Heart right ventricle (tissue), 16 donors: ENCODE results near the gene SCGB3A1. TPM values are rescaled to one million over a fixed set of nuclear protein-coding genes. Genes with fewer than 3 reads are reported as not detected.

Experiments used
- ATAC-seq, 8 donors: fragments of 200-7000 bp; cut with Tn5 transposase; one replicate each; pipeline ENCODE4 v1.9.1; 2020; ENCODE audit warnings: mild to moderate bottlenecking in 8 of 8, moderate library complexity in 8 of 8, moderate number of reproducible peaks in 1 of 8
- DNase-seq, 2 donors: peaks; one replicate each; pipeline ENCODE4 v3.0.0-alpha.2; 2020
- H3K27ac ChIP-seq, 10 donors: fragments of 200-600 bp; sonication (generic) in 2 of 10; one replicate each; pipeline versions ENCODE4 v1.5.0 to v1.8.0; 2020 to 2022; ENCODE audit warnings: mild to moderate bottlenecking in 3 of 10
- H3K27me3 ChIP-seq, 7 donors: fragments of 200-600 bp; one replicate each; pipeline ENCODE4 v1.8.0; 2021 to 2022; ENCODE audit warnings: mild to moderate bottlenecking in 2 of 7
- H3K36me3 ChIP-seq, 9 donors: fragments of 200-600 bp; sonication (generic) in 1 of 9; one replicate each; pipeline versions ENCODE4 v1.5.0 to v1.8.0; 2020 to 2022; ENCODE audit warnings: mild to moderate bottlenecking in 2 of 9
- H3K4me1 ChIP-seq, 9 donors: fragments of 200-600 bp; sonication (generic) in 1 of 9; one replicate each; pipeline versions ENCODE4 v1.5.0 to v1.8.0; 2020 to 2022; ENCODE audit warnings: mild to moderate bottlenecking in 4 of 9
- H3K4me3 ChIP-seq, 10 donors: fragments of 200-600 bp; sonication (generic) in 2 of 10; one replicate each; pipeline versions ENCODE4 v1.5.0 to v1.8.0; 2020 to 2022; ENCODE audit warnings: mild to moderate bottlenecking in 7 of 10, moderate library complexity in 2 of 10
- H3K9me3 ChIP-seq, 11 donors: fragments of 200-600 bp in 10 of 11; sonication (generic) in 2 of 11; one replicate each; pipeline versions ENCODE4 v1.5.0 to v1.8.0; 2013 to 2022; ENCODE audit warnings: mild to moderate bottlenecking in 2 of 11, control low read depth in 1 of 11, moderate library complexity in 1 of 11
- CTCF ChIP-seq, 9 donors: fragments of 200-600 bp; sonication (generic) in 2 of 9; IDR thresholded peaks; one replicate each; pipeline versions ENCODE4 v1.5.0 to v1.8.0; 2021 to 2022; ENCODE audit warnings: antibody characterized with exemption in 9 of 9, mild to moderate bottlenecking in 5 of 9, moderate library complexity in 1 of 9
- WGBS, 2 donors: extraction: QIAGEN DNeasy Blood & Tissue Kit; methylation state at CpG; one replicate each; pipeline ENCODE4 v1.1.7; 2013; ENCODE audit warnings: inconsistent platforms in 1 of 2; 5-methylcytosine and 5-hydroxymethylcytosine counted together
- intact Hi-C, 10 donors: fragments of 100-400 bp; cut with DNase I; formaldehyde crosslinking; loops; one replicate each; pipeline versions ENCODE4 v1.11.1 to v1.14.2; 2022
- polyA plus RNA-seq, 2 donors: library from polyadenylated mRNA; stranded (reverse); fragments of 200-250 nt; gene quantifications; one replicate each; pipeline ENCODE4 v1.2.3, GENCODE V29; 2013
- total RNA-seq, 10 donors: library from RNA; stranded (reverse); fragmentation: NEBNext Ultra II Directional in 3 of 10; extraction: Animal tissue kit (Norgen Biotek cat#: 25700) in 3 of 10; gene quantifications; one replicate each; pipeline versions ENCODE4 v1.2.1 to v1.2.4, GENCODE V29; 2021 to 2023
- donor health status: Arrhythmogenic right ventricular cardiomyopathy.
- donor health status: ischemic (EF 13 %, LVEDD 7.1; RV severe dilation, severe dysfunction).
- donor health status: healthy with polysubstance abuse.
- donor health status: DM: no; HTN: yes; CAD: no.
- donor health status: DM: no; HTN: no; CAD: no.
- donor health status: ischemic (EF 25% LVEDD 6.9; RV normal size, moderate dysfunction).
- donor health status: ischemic (EF 25% LVEDD 5.7; RV mildly dilated, moderate dysfunction).
- donor health status: healthy.
- donor health status: DM: yes; HTN: yes; CAD: no.
- donor health status: Ischemic cardiomyopathy.
- donor health status: ischemic (EF 35%, LVEDD 5.7; RV mildly dilated, moderate dysfunction).
- donor health status: nonischemic (EF 11% LVEDD 7.7; RV severe dilation, severe dysfunction).
- donor health status: DM: yes; HTN: yes; CAD: no.
- donor health status: PGD.
- donor health status: ischemic (EF 29% LVEDD 5.4; RV normal size, mild dysfunction).
- donor health status: nonischemic (EF 23%, LVEDD 6.1; RV moderate dilation, normal function).

Gene SCGB3A1
- total and polyA plus RNA-seq, 12 donors: 0.38 to 0.88 (median 0.53) TPM; not detected in 7

- intact Hi-C loops: no loop called here
- H3K9me3 ChIP-seq: no peaks in the 10 kb centered on the region
Observed at GRCh38 chr5:180548563-180548962, 42.7 kb downstream of the SCGB3A1 start.

GRCh38 chr5:180545248-180545647, 46.1 kb downstream of the SCGB3A1 start:
- DNase-seq: no peak
- no peak for ATAC-seq
- WGBS, 2 donors: 98 to 99% methylated on average over 3 of the region's 3 CpGs
- intact Hi-C loops: no loop called here
- Histone ChIP-seq H3K9me3 (no peaks in the 10 kb centered on the region), H3K4me1 (peaks cover 0 to 3% (median 0%) of the 10 kb centered on the region in 9 donors), H3K4me3 (no peak overlapping the region), H3K27me3 (no peaks in the 10 kb centered on the region), H3K36me3 (peaks cover 0 to 49% (median 7%) of the 10 kb centered on the region in 9 donors), H3K27ac (no peak overlapping the region)
- no peak for TF ChIP-seq CTCF (IDR thresholded peaks at IDR 0.05)

More at GRCh38 chr5:180548563-180548962, 42.7 kb downstream of the SCGB3A1 start:
- no peak for DNase-seq
- ATAC-seq: no peak
- peaks cover 0 to 57% (median 13%) of the 10 kb centered on the region in 9 donors for H3K36me3 ChIP-seq
- no peak overlapping the region for H3K4me3 ChIP-seq
- TF ChIP-seq CTCF (IDR thresholded peaks at IDR 0.05): no peak
- WGBS, 2 donors: 49 to 56% methylated on average over 3 of the region's 3 CpGs
- no peaks in the 10 kb centered on the region for H3K27me3 ChIP-seq
- peaks cover 0 to 3% (median 0%) of the 10 kb centered on the region in 9 donors for H3K4me1 ChIP-seq
- no peak overlapping the region for H3K27ac ChIP-seq

- no peak for TF ChIP-seq CTCF (IDR thresholded peaks at IDR 0.05)
- ATAC-seq: no peak
Observed at GRCh38 chr5:180541710-180542109, 49.6 kb downstream of the SCGB3A1 start.

More at GRCh38 chr5:180541710-180542109, 49.6 kb downstream of the SCGB3A1 start:
- Histone ChIP-seq H3K27me3 (no peaks in the 10 kb centered on the region), H3K4me3 (no peak overlapping the region), H3K9me3 (no peaks in the 10 kb centered on the region), H3K27ac (no peak overlapping the region), H3K4me1 (no peaks in the 10 kb centered on the region), H3K36me3 (peaks cover 0 to 45% (median 3%) of the 10 kb centered on the region in 9 donors)
- no peak for DNase-seq
- 86 to 89% methylated on average over 9 of the region's 9 CpGs for WGBS, 2 donors
- intact Hi-C loops: no loop called here

Other genes starting within 250 kb of the SCGB3A1 start
- 10 to 100 TPM in 4 of 10 donors, 1 to 10 TPM in 6; 2.5 to 19.4 (median 4.4) TPM for gene GFPT2, start 238.2 kb downstream of the SCGB3A1 start, total RNA-seq
- 10 to 100 TPM in 1 of 2 donors, 1 to 10 TPM in 1; 9.3 to 12.7 TPM for gene GFPT2, start 238.2 kb downstream of the SCGB3A1 start, polyA plus RNA-seq
- 10 to 100 TPM in 9 of 10 donors, 1 to 10 TPM in 1; 9.4 to 20.5 (median 14.0) TPM for gene CNOT6, start 97.1 kb downstream of the SCGB3A1 start, total RNA-seq
- gene CNOT6, start 97.1 kb downstream of the SCGB3A1 start, polyA plus RNA-seq: 1 to 10 TPM; 3.8 to 4.7 TPM
- gene FLT4, start 58.1 kb upstream of the SCGB3A1 start, total RNA-seq: 1 to 10 TPM; 3.8 to 9.3 (median 6.3) TPM
- 10 to 100 TPM in 1 of 2 donors, 1 to 10 TPM in 1; 4.5 to 10.8 TPM for gene FLT4, start 58.1 kb upstream of the SCGB3A1 start, polyA plus RNA-seq
- gene OR2Y1, start 148.6 kb upstream of the SCGB3A1 start, total RNA-seq: not detected
- gene OR2Y1, start 148.6 kb upstream of the SCGB3A1 start, polyA plus RNA-seq: not detected
- gene MGAT1, start 211.3 kb upstream of the SCGB3A1 start, total RNA-seq: 100 to 1,000 TPM in 2 of 10 donors, 10 to 100 TPM in 8; 50.1 to 118 (median 59.7) TPM
- 100 to 1,000 TPM in 1 of 2 donors, 10 to 100 TPM in 1; 71.7 to 127 TPM for gene MGAT1, start 211.3 kb upstream of the SCGB3A1 start, polyA plus RNA-seq